ENCODE results near the gene PHF12. TPM values are rescaled to one million over a fixed set of nuclear protein-coding genes. Genes with fewer than 3 reads are reported as not detected.
A peak's percentile ranks its signal among the peaks of the same experiment; 100 is the strongest.

The PHF12 gene
- total and polyA plus RNA-seq, 2 of the 8 experiments (the other 6 are each of a cell fraction or from before 2014, with no cell fraction given): 38.8 to 65.7 TPM

DNA sequence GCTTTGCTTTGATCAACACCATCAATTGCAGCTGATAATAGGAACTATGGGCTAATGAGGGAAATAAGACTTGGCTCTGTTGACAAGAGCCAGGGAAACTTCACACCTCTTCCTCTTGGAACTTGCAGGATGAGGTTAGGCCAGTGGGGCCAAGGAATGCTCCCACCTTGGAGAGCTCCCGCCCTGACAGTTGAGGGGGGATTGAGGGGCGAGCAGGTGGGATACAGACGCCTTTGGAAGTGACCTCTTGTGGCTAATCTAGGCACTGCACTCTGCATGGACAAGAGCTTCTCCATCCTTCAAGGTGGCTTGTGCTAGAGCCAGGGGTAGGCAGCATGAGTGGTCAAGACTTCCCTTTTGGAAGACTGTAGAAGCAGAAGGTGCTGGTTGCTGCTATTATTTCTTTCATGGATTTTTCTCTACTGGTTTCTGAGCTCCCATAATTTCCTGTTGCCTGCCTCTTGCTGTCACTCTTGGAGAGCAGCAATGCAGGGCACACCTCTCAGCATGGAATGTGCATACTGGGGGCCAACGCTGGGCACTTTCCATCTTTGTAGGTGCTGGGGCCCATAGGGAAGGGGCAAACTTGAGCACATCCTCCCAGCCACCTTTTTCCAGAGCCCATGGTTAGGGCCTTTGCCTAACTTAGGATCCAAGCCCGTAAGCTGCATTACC is 2.3 kb upstream of the PHF12 start:
- Histone ChIP-seq H3K18ac (ENCODE audit: extremely low read depth, low read length) (no peak overlapping the region), H3K56ac (replicated peaks; ENCODE audit: insufficient read length, low read depth, low read length) (no peak overlapping the region), H2BK20ac (ENCODE audit: low read length) (no peak overlapping the region), H3K23ac (ENCODE audit: insufficient read length) (no peak overlapping the region), H3K27me3 (replicated peaks in 1 of 4; ENCODE audit: control insufficient read depth in 3 of 4, extremely low read depth in 1 of 4, insufficient read depth in 3 of 4, low read length in 3 of 4) (no peaks in the 10 kb centered on the region), H2BK5ac (ENCODE audit: low read depth, low read length) (no peak overlapping the region), H3K27ac (ENCODE audit: low read depth, low read length) (no peak overlapping the region), H4K20me1 (replicated peaks in 1 of 2; ENCODE audit: control insufficient read depth in 1 of 2, insufficient read depth in 2 of 2, low read length in 2 of 2) (peaks cover 0 to under 1% of the 10 kb centered on the region in 2 experiments), H3K14ac (ENCODE audit: insufficient read length) (no peak overlapping the region), H3K79me2 (ENCODE audit: control insufficient read depth in 1 of 2, insufficient read depth in 2 of 2, low read length in 2 of 2) (peaks cover 6 to 22% of the 10 kb centered on the region in 2 experiments), H2BK12ac (ENCODE audit: low read depth, low read length) (no peak overlapping the region; the same call in 1 of the 2 replicates), H2AFZ (ENCODE audit: low read length) (no peak overlapping the region), H3K4me1 (replicated peaks in 1 of 4; ENCODE audit: control insufficient read depth in 3 of 4, insufficient read depth in 4 of 4, low read length in 3 of 4) (peaks cover 7 to 24% (median 11%) of the 10 kb centered on the region in 4 experiments; a peak in 5 of 7 replicates), H4K5ac (ENCODE audit: insufficient read length, low read depth, low read length) (no peak overlapping the region), H2BK120ac (replicated peaks; ENCODE audit: low read depth, low read length) (no peak overlapping the region), H3K4ac (replicated peaks; ENCODE audit: insufficient read length, low read depth, low read length) (no peak overlapping the region), H3K9ac (replicated peaks in 1 of 4; ENCODE audit: extremely low read depth in 1 of 4, low read depth in 3 of 4, low read length in 3 of 4) (no peak overlapping the region), H3K4me2 (ENCODE audit: insufficient read depth in 1 of 2, low read depth in 2 of 2, low read length in 2 of 2) (no peak overlapping the region; a peak in 1 of 4 replicates), H4K8ac (ENCODE audit: extremely low read depth, insufficient read depth, low read length) (no peak overlapping the region), H3K79me1 (ENCODE audit: low read depth, low read length) (no peaks in the 10 kb centered on the region; the same call in 1 of the 2 replicates), H2AK5ac (ENCODE audit: low read depth, low read length) (no peak overlapping the region), H2BK15ac (ENCODE audit: low read length) (no peak overlapping the region; the same call in 1 of the 2 replicates), H4K91ac (replicated peaks; ENCODE audit: insufficient read length, low read length) (no peak overlapping the region), H3K4me3 (ENCODE audit: extremely low read depth in 1 of 4, insufficient read depth in 2 of 4, low read depth in 3 of 4, low read length in 4 of 4) (no peak overlapping the region), H3K36me3 (ENCODE audit: control insufficient read depth in 2 of 4, insufficient read depth in 4 of 4, low read length in 3 of 4) (no peaks in the 10 kb centered on the region), H3K9me3 (ENCODE audit: insufficient read depth in 2 of 2, low read depth in 1 of 2, low read length in 1 of 2) (no peaks in the 10 kb centered on the region), H3K23me2 (ENCODE audit: low read depth, low read length) (peaks cover 9% of the 10 kb centered on the region)
- POLR2A ChIA-PET (ENCODE audit: partially characterized antibody): interaction anchor here (0.5 to 2.9 kb wide), 13 partner anchors 9 to 233 kb away, joined by 3 to 24 read pairs (median 4); partner anchors contain the start of gene RPL23A
- FAIRE-seq: peak; percentile 91
- WGBS, 2 experiments (ENCODE audit: extremely low coverage in 1 of 2, insufficient coverage in 1 of 2, insufficient read length in 1 of 2, insufficient replicate concordance in 2 of 2, low coverage in 1 of 2, low lambda C conversion rate in 2 of 2, missing lambda C conversion rate in 1 of 2): 36% methylated on average over 5 of the region's 5 CpGs; no CpG with 5 or more reads in 1 of the 2 experiments
- peak; percentile 69 to 92 for DNase-seq (ENCODE audit: low read depth in 1 of 2, low spot score in 2 of 2)
- CTCF ChIA-PET (ENCODE audit: partially characterized antibody): interaction anchor here (0.9 to 15.6 kb wide), 59 partner anchors 8 to 640 kb away, joined by 3 to 548 read pairs (median 4); partner anchors contain the start of genes DHRS13, MYO18A, RPL23A and SEZ6
- TF ChIP-seq CBX8 (IDR thresholded peaks at IDR 0.05; ENCODE audit: borderline replicate concordance, low read depth, low read length) (no peak), EZH2 (IDR thresholded peaks at IDR 0.05; ENCODE audit: low read depth, low read length, severe bottlenecking) (no peak), TCF12 (IDR thresholded peaks at IDR 0.05; ENCODE audit: low read depth, low read length) (peak; percentile 92; the same call in 1 of the 2 replicates), KDM1A (IDR thresholded peaks at IDR 0.05; ENCODE audit: borderline replicate concordance, low read length) (no peak), SRF (IDR thresholded peaks at IDR 0.05; ENCODE audit: low read depth, low read length) (no peak), ASH2L (IDR thresholded peaks at IDR 0.05; ENCODE audit: low read length) (no peak), POLR2AphosphoS5 (IDR thresholded peaks at IDR 0.05; ENCODE audit: low read depth, low read length) (no peak), MAX (IDR thresholded peaks at IDR 0.05) (peak; percentile 96)
- TF ChIP-seq, protein P1, sequence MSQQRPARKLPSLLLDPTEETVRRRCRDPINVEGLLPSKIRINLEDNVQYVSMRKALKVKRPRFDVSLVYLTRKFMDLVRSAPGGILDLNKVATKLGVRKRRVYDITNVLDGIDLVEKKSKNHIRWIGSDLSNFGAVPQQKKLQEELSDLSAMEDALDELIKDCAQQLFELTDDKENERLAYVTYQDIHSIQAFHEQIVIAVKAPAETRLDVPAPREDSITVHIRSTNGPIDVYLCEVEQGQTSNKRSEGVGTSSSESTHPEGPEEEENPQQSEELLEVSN (IDR thresholded peaks at IDR 0.05): peak; percentile 88
